SK-N-SH (cell line): Measurements from ENCODE around the gene CDK3. TPM values are rescaled to one million over a fixed set of nuclear protein-coding genes. Genes with fewer than 3 reads are reported as not detected.

ENCODE experiments used
- CTCF ChIA-PET: fragments of 300-600, 350-600 bp; formaldehyde crosslinking; extraction: SDS; loops from one replicate; lab custom pipeline; 2021; lab: Yijun Ruan, JAX
- POLR2A ChIA-PET: fragments of 350-600 bp; sonication (Branson Sonifier 250); formaldehyde crosslinking; extraction: SDS; loops from one replicate; lab custom pipeline; 2020; ENCODE audit warnings: antibody characterized with exemption, inconsistent platforms; lab: Yijun Ruan, JAX
- DNase-seq: peaks from one replicate; pipeline ENCODE4 v3.0.0; 2012
- H2AFZ ChIP-seq: fragments of 200-600 bp; sonication (generic); 2 replicates; pipeline ENCODE4 v1.8.1; 2016; ENCODE audit warnings: antibody characterized with exemption, mild to moderate bottlenecking, low read depth
- H3F3A ChIP-seq: fragments of 200-600 bp; sonication (generic); replicated peaks from 2 replicates; pipeline ENCODE3; 2016; ENCODE audit warnings: antibody characterized with exemption, mild to moderate bottlenecking; ENCODE audit not compliant: insufficient read depth
- H3K27ac ChIP-seq, 2 experiments: fragments of 200-500 bp in 1 of 2; fragments of 200-600 bp in 1 of 2; sonication (Bioruptor generic) in 1 of 2; sonication (generic), shearing (Covaris generic) in 1 of 2; 2 replicates each; pipeline versions ENCODE4 v1.5.1 to v1.6.1; 2014 to 2016; ENCODE audit warnings: low read depth in 2 of 2, inconsistent platforms in 1 of 2, low read length in 1 of 2, mild to moderate bottlenecking in 1 of 2, mixed read lengths in 1 of 2
- H3K27me3 ChIP-seq: fragments of 200-600 bp; sonication (generic), shearing (Covaris generic); 2 replicates; pipeline ENCODE4 v1.6.1; 2016; ENCODE audit warnings: mixed run types; ENCODE audit not compliant: insufficient read depth
- H3K36me3 ChIP-seq, 2 experiments: fragments of 200-500 bp in 1 of 2; fragments of 200-600 bp in 1 of 2; sonication (Bioruptor generic) in 1 of 2; sonication (generic) in 1 of 2; replicated peaks in 1 of 2; 2 replicates each; pipeline versions ENCODE3 to v1.5.1; 2014 to 2016; ENCODE audit warnings: low read length in 1 of 2, mild to moderate bottlenecking in 1 of 2; ENCODE audit not compliant: insufficient read depth in 2 of 2, control insufficient read depth in 1 of 2
- H3K4me1 ChIP-seq, 2 experiments: fragments of 200-500 bp in 1 of 2; fragments of 200-600 bp in 1 of 2; sonication (Bioruptor generic) in 1 of 2; sonication (generic), shearing (Covaris generic) in 1 of 2; 2 replicates each; pipeline versions ENCODE4 v1.5.1 to v1.6.1; 2014 to 2016; ENCODE audit warnings: low read depth in 1 of 2, low read length in 1 of 2, mixed run types in 1 of 2; ENCODE audit not compliant: insufficient read depth in 2 of 2, control insufficient read depth in 1 of 2
- H3K4me2 ChIP-seq: fragments of 200-600 bp; sonication (generic), shearing (Covaris generic); 2 replicates; pipeline ENCODE4 v1.6.1; 2017; ENCODE audit warnings: mixed run types
- H3K4me3 ChIP-seq, 2 experiments: fragments of 200-500 bp in 1 of 2; fragments of 200-600 bp in 1 of 2; sonication (Bioruptor generic) in 1 of 2; sonication (generic), shearing (Covaris generic) in 1 of 2; 2 replicates each; pipeline versions ENCODE4 v1.5.1 to v1.8.1; 2014 to 2016; ENCODE audit warnings: low read depth in 2 of 2, inconsistent platforms in 1 of 2, low read length in 1 of 2, mild to moderate bottlenecking in 1 of 2, mixed read lengths in 1 of 2, moderate library complexity in 1 of 2
- H3K79me2 ChIP-seq: fragments of 200-600 bp; sonication (generic); 2 replicates; pipeline ENCODE4 v1.8.1; 2017; ENCODE audit warnings: mild to moderate bottlenecking; ENCODE audit not compliant: insufficient read depth
- H3K9ac ChIP-seq: fragments of 200-600 bp; sonication (generic); 2 replicates; pipeline ENCODE4 v1.6.1; 2017; ENCODE audit warnings: mixed run types
- H3K9me2 ChIP-seq: fragments of 200-600 bp; sonication (generic); 2 replicates; pipeline ENCODE4 v1.6.1; 2017; ENCODE audit warnings: mixed run types
- H3K9me3 ChIP-seq: fragments of 200-600 bp; sonication (generic); 2 replicates; pipeline ENCODE4 v1.6.1; 2017; ENCODE audit warnings: mixed run types, mild to moderate bottlenecking, moderate library complexity
- H4K20me1 ChIP-seq: fragments of 200-600 bp; sonication (generic); 2 replicates; pipeline ENCODE4 v1.6.1; 2017; ENCODE audit warnings: mild to moderate bottlenecking, mixed run types; ENCODE audit not compliant: insufficient read depth
- CHD2 ChIP-seq: fragments of 150-350 bp; IDR thresholded peaks from 2 replicates; pipeline ENCODE4 v1.6.1; 2018; ENCODE audit warnings: low read length; ENCODE audit not compliant: partially characterized antibody
- CTCF ChIP-seq: fragments of 200-600 bp; sonication (generic); IDR thresholded peaks from 2 replicates; pipeline ENCODE4 v1.6.1; 2017; ENCODE audit warnings: antibody characterized with exemption, mild to moderate bottlenecking, moderate library complexity
- EP300 ChIP-seq, 2 experiments: IDR thresholded peaks; 2 replicates each; pipeline versions ENCODE4 v1.4.0 to v1.6.1; 2012; ENCODE audit warnings: borderline replicate concordance in 1 of 2, low read depth in 1 of 2, low read length in 1 of 2
- FOSL2 ChIP-seq: IDR thresholded peaks from 2 replicates; pipeline ENCODE4 v1.4.0; 2012; ENCODE audit warnings: low read depth, mild to moderate bottlenecking, moderate library complexity, borderline replicate concordance
- FOXM1 ChIP-seq: IDR thresholded peaks from 2 replicates; pipeline ENCODE4 v1.4.0; 2012; ENCODE audit warnings: low read depth, mild to moderate bottlenecking
- GABPA ChIP-seq: IDR thresholded peaks from 2 replicates; pipeline ENCODE4 v1.4.0; 2012; ENCODE audit warnings: low read depth, mild to moderate bottlenecking
- GATA2 ChIP-seq: sonication (generic); formaldehyde crosslinking; IDR thresholded peaks from 2 replicates; pipeline ENCODE4 v1.5.0; 2020; ENCODE audit warnings: mild to moderate bottlenecking, missing genetic modification reagents
- MAX ChIP-seq: IDR thresholded peaks from 2 replicates; pipeline ENCODE4 v1.4.0; 2012; ENCODE audit warnings: low read depth
- MXI1 ChIP-seq: IDR thresholded peaks from 2 replicates; pipeline ENCODE4 v1.6.1; 2012; ENCODE audit warnings: mild to moderate bottlenecking, low read depth, low read length, improper control_type of control experiment
- NFIC ChIP-seq: IDR thresholded peaks from 2 replicates; pipeline ENCODE4 v1.4.0; 2012; ENCODE audit warnings: borderline replicate concordance
- PBX3 ChIP-seq: IDR thresholded peaks from 2 replicates; pipeline ENCODE4; 2012
- POLR2AphosphoS5 ChIP-seq: IDR thresholded peaks from 2 replicates; pipeline ENCODE4 v1.6.1; 2012; ENCODE audit warnings: low read depth, low read length
- RAD21 ChIP-seq: IDR thresholded peaks from 2 replicates; pipeline ENCODE4 v1.6.1; 2012; ENCODE audit warnings: mild to moderate bottlenecking, low read length
- SIN3A ChIP-seq: IDR thresholded peaks from 2 replicates; pipeline ENCODE4 v1.6.1; 2012; ENCODE audit warnings: low read depth, mild to moderate bottlenecking, low read length, moderate library complexity, borderline replicate concordance
- TCF12 ChIP-seq: IDR thresholded peaks from 2 replicates; pipeline ENCODE4 v1.4.0; 2012
- USF1 ChIP-seq: IDR thresholded peaks from 2 replicates; pipeline ENCODE4 v1.4.0; 2012; ENCODE audit warnings: low read depth, borderline replicate concordance
- USF2 ChIP-seq: fragments of 150-350 bp; IDR thresholded peaks from 2 replicates; pipeline ENCODE4 v1.6.1; 2017; ENCODE audit warnings: antibody characterized with exemption, low read length, low read depth, borderline replicate concordance
- YY1 ChIP-seq: IDR thresholded peaks from 2 replicates; pipeline ENCODE4 v1.4.0; 2012; ENCODE audit warnings: low read depth, mild to moderate bottlenecking
- ZBTB33 ChIP-seq: IDR thresholded peaks from 2 replicates; pipeline ENCODE4 v1.4.0; 2012; ENCODE audit warnings: low read depth, borderline replicate concordance
- WGBS: methylation state at CpG from one replicate; pipeline ENCODE4 v1.1.6; 2017; ENCODE audit warnings: low lambda C conversion rate; 5-methylcytosine and 5-hydroxymethylcytosine counted together
- polyA plus RNA-seq, 3 experiments: library from polyadenylated mRNA; depleted of rRNA; stranded (reverse); fragments of >200 nt; gene quantifications; 2 replicates each; pipeline ENCODE4 v1.2.3, GENCODE V29; 2012

Gene CDK3
- polyA plus RNA-seq, 1 of the 3 experiments (the other 2 are of a cell fraction) = 14.6 TPM

GRCh38 chr17:75959839-75960511 is 40.7 kb upstream of the CDK3 start:
- H3K9me3 ChIP-seq = no peaks in the 10 kb centered on the region
- no peak overlapping the region for H2AFZ ChIP-seq
- peaks cover 61% of the 10 kb centered on the region for H3K79me2 ChIP-seq
- POLR2A ChIA-PET = no interaction called here
- H3K9ac ChIP-seq = no peak overlapping the region
- peaks cover 0 to 6% of the 10 kb centered on the region in 2 experiments; a peak in 1 of 4 replicates for H3K4me1 ChIP-seq
- H3K27me3 ChIP-seq = no peaks in the 10 kb centered on the region
- H4K20me1 ChIP-seq = peaks cover 14% of the 10 kb centered on the region; the same call in 1 of the 2 replicates
- H3K4me3 ChIP-seq = no peak overlapping the region
- no peak for DNase-seq
- H3F3A ChIP-seq = peaks cover 8% of the 10 kb centered on the region
- 94% methylated on average over 11 of the region's 11 CpGs for WGBS
- CTCF ChIA-PET = interaction anchor here (0.5 to 1.7 kb wide), 10 partner anchors 19 to 964 kb away, joined by 3 to 7 read pairs (median 3); partner anchors contain the start of genes CDK3, FBF1 and SMIM5
- TF ChIP-seq USF1 (no peak), MAX (no peak), GABPA (no peak), YY1 (no peak), SIN3A (no peak), CTCF (no peak), NFIC (no peak), CHD2 (no peak), ZBTB33 (no peak), RAD21 (no peak)
- TF ChIP-seq, all 33 proteins: peak for 0
- Histone ChIP-seq H3K36me3 (peaks cover 22 to 45% of the 10 kb centered on the region in 2 experiments), H3K27ac (peak overlapping the region in 1 of 2 experiments; percentile 19; a peak in 1 of 4 replicates), H3K4me2 (no peak overlapping the region), H3K9me2 (no peaks in the 10 kb centered on the region)

GRCh38 chr17:75965468-75965867 is 35.2 kb upstream of the CDK3 start:
- CTCF ChIA-PET = interaction anchor here (0.8 to 1.7 kb wide), 5 partner anchors 11 to 314 kb away, joined by 3 to 5 read pairs (median 4); partner anchors contain the start of genes ACOX1, CDK3 and TEN1
- TF ChIP-seq MAX = no peak
- TF ChIP-seq MXI1 = no peak
- no peak for TF ChIP-seq FOXM1
- no peak for TF ChIP-seq POLR2AphosphoS5
- no peak for TF ChIP-seq PBX3
- TF ChIP-seq TCF12 = no peak
- no peak for TF ChIP-seq USF2
- TF ChIP-seq FOSL2 = no peak
- TF ChIP-seq GATA2 = no peak
- TF ChIP-seq EP300 (IDR thresholded peaks at IDR 0.05; ENCODE audit: borderline replicate concordance in 1 of 2, low read depth in 1 of 2, low read length in 1 of 2) = no peak

More at GRCh38 chr17:75965468-75965867, 35.2 kb upstream of the CDK3 start:
- no peak overlapping the region for H3K4me2 ChIP-seq
- no peak overlapping the region for H3K27ac ChIP-seq
- H3K9me3 ChIP-seq = no peaks in the 10 kb centered on the region
- H3K27me3 ChIP-seq = no peaks in the 10 kb centered on the region
- peaks cover 0 to 45% of the 10 kb centered on the region in 2 experiments for H3K36me3 ChIP-seq
- no peak overlapping the region for H3K4me3 ChIP-seq
- no peaks in the 10 kb centered on the region for H3K9me2 ChIP-seq
- H3K4me1 ChIP-seq = peaks cover 0 to 3% of the 10 kb centered on the region in 2 experiments; a peak in 1 of 4 replicates
- 95% methylated on average over 6 of the region's 6 CpGs for WGBS
- H3K79me2 ChIP-seq = peaks cover 85% of the 10 kb centered on the region
- H2AFZ ChIP-seq = no peak overlapping the region
- POLR2A ChIA-PET = interaction anchor here (1.4 kb wide), 1 partner anchor 13 kb away, joined by 3 read pairs; the partner anchor contains the start of genes ACOX1 and TEN1
- no peak for DNase-seq
- peaks cover 8% of the 10 kb centered on the region; the same call in 1 of the 2 replicates for H4K20me1 ChIP-seq
- peaks cover 18% of the 10 kb centered on the region for H3F3A ChIP-seq
- H3K9ac ChIP-seq = no peak overlapping the region
